ENCODE data around the gene CDH13.

Gene CDH13

GRCh38 chr16:83769397-83770008 lies 1142.7 kb downstream of the CDH13 start:
- DNase-seq (ENCODE audit: low spot score): no peak

GRCh38 chr16:83771306-83771942 lies 1144.7 kb downstream of the CDH13 start:
- no peak for DNase-seq (ENCODE audit: low spot score)

- DNase-seq (ENCODE audit: low spot score): no peak
Measured at GRCh38 chr16:83772806-83773205, 1146.0 kb downstream of the CDH13 start.

GRCh38 chr16:83774066-83774465 lies 1147.3 kb downstream of the CDH13 start:
- DNase-seq (ENCODE audit: low spot score): no peak

- DNase-seq (ENCODE audit: low spot score): no peak
Measured at GRCh38 chr16:83776944-83777343, 1150.2 kb downstream of the CDH13 start.

GRCh38 chr16:83779886-83780285 lies 1153.1 kb downstream of the CDH13 start:
- DNase-seq (ENCODE audit: low spot score): no peak

GRCh38 chr16:83785455-83785854 lies 1158.7 kb downstream of the CDH13 start:
- DNase-seq (ENCODE audit: low spot score): no peak

GRCh38 chr16:83789642-83790401 lies 1163.1 kb downstream of the CDH13 start:
- no peak for DNase-seq (ENCODE audit: low spot score)

- no peak for DNase-seq (ENCODE audit: low spot score)
Measured at GRCh38 chr16:83791916-83792315, 1165.1 kb downstream of the CDH13 start.

GRCh38 chr16:83792391-83792790 lies 1165.6 kb downstream of the CDH13 start:
- no peak for DNase-seq (ENCODE audit: low spot score)

- DNase-seq (ENCODE audit: low spot score): no peak
Measured at GRCh38 chr16:83793179-83793578, 1166.4 kb downstream of the CDH13 start.

- DNase-seq (ENCODE audit: low spot score): no peak
Measured at GRCh38 chr16:83794860-83795554, 1168.2 kb downstream of the CDH13 start.

- DNase-seq (ENCODE audit: low spot score): no peak
Measured at GRCh38 chr16:83797013-83797412, 1170.2 kb downstream of the CDH13 start.

GRCh38 chr16:83799336-83799735 lies 1172.6 kb downstream of the CDH13 start:
- no peak for DNase-seq (ENCODE audit: low spot score)

GRCh38 chr16:83802135-83802534 lies 1175.4 kb downstream of the CDH13 start:
- DNase-seq (ENCODE audit: low spot score): no peak

GRCh38 chr16:83802554-83803205 lies 1175.9 kb downstream of the CDH13 start:
- no peak for DNase-seq (ENCODE audit: low spot score)

- DNase-seq (ENCODE audit: low spot score): no peak
Measured at GRCh38 chr16:83803811-83804210, 1177.0 kb downstream of the CDH13 start.

GRCh38 chr16:83804366-83804765 lies 1177.6 kb downstream of the CDH13 start:
- DNase-seq (ENCODE audit: low spot score): no peak

GRCh38 chr16:83806036-83806435 lies 1179.3 kb downstream of the CDH13 start:
- DNase-seq (ENCODE audit: low spot score): no peak

- DNase-seq (ENCODE audit: low spot score): no peak
Measured at GRCh38 chr16:83806731-83807130, 1180.0 kb downstream of the CDH13 start.

- DNase-seq (ENCODE audit: low spot score): no peak
Measured at GRCh38 chr16:83807327-83807709, 1180.5 kb downstream of the CDH13 start.
